Spleen (tissue), 7 donors: ENCODE measurements around the gene PTPRG.

Source experiments
- CTCF ChIP-seq, 11 experiments: fragments of 200-600 bp in 7 of 11; fragments of 450-650 bp in 4 of 11; sonication (generic) in 4 of 11; IDR thresholded peaks in 8 of 11; conservative IDR thresholded peaks in 3 of 11; 1 replicate in 7 of 11; 2 replicates in 4 of 11; pipeline versions ENCODE4 v1.4.0 to v1.8.0; 2016 to 2021; ENCODE audit warnings: antibody characterized with exemption in 11 of 11, inconsistent platforms in 4 of 11, mild to moderate bottlenecking in 1 of 11
- POLR2A ChIP-seq, 3 donors: fragments of 450-650 bp; IDR thresholded peaks; one replicate each; pipeline ENCODE4 v1.5.1; 2017; ENCODE audit warnings: antibody characterized with exemption in 3 of 3, mild to moderate bottlenecking in 1 of 3
- POLR2AphosphoS5 ChIP-seq, 3 donors: sonication (generic); formaldehyde crosslinking; IDR thresholded peaks; one replicate each; pipeline ENCODE4 v1.5.1; 2017; ENCODE audit warnings: antibody characterized with exemption in 3 of 3
- donor health status: DM: no; HTN: no; CAD: no; lungs with moderate emphysema.
- donor health status: DM: no; HTN: no; CAD: no.
- donor health status: DM: no; HTN: no; CAD: no.

DNA sequence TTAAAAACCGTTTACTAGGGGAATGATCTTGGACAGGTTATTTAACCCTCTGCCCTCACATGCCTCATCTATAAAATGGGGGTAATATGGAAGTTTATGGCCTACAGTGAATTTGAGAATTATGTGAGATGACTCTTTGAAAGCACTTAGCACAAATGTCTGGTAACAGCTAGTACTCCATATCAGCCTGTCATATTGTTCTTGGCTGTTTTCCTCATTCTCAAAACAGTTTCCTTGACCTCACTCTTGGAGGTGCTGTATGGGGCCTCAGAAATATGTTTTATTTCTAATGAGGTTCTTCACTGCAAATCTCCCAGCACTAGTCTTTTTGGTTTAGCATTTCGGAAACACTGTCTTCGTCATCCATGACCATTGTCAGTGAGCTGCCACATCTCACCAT lies 413.8 kb downstream of the PTPRG start:
- TF ChIP-seq CTCF (IDR thresholded peaks at IDR 0.05 in 8 of 11, conservative IDR thresholded peaks at IDR 0.05 in 3 of 11) = no peak
- no peak for TF ChIP-seq POLR2A (IDR thresholded peaks at IDR 0.05)
- TF ChIP-seq POLR2AphosphoS5 (IDR thresholded peaks at IDR 0.05) = no peak
